ENCODE data around the gene TTC5. TPM values are rescaled to one million over a fixed set of nuclear protein-coding genes. Genes with fewer than 3 reads are reported as not detected.

The TTC5 gene
- polyA plus RNA-seq, 3 donors, result 6.2 to 18.4 (median 17.3) TPM

GRCh38 chr14:20331053-20331613, 25.4 kb upstream of the TTC5 start:
- Mint-ChIP-seq H3K4me3 (no peak overlapping the region), H3K4me1 (peaks cover 29% of the 10 kb centered on the region), H3K27ac (peak overlapping the region in 2 of 7 donors; percentile 54 to 68), H3K36me3 (peaks cover 2 to 4% of the 10 kb centered on the region in 2 donors), H3K27me3 (ENCODE audit: low read depth in 3 of 3) (no peaks in the 10 kb centered on the region), H3K9me3 (no peaks in the 10 kb centered on the region)
- peaks cover 42% of the 10 kb centered on the region for H3K79me2 ChIP-seq (ENCODE audit: insufficient read depth, low read length)
- peaks cover 13 to 17% of the 10 kb centered on the region in 2 donors for H3K4me1 ChIP-seq (ENCODE audit: control insufficient read depth in 1 of 2, insufficient read depth in 2 of 2, low read length in 2 of 2)
- H3K4me3 ChIP-seq (replicated peaks in 1 of 3; ENCODE audit: low read depth in 2 of 3, low read length in 3 of 3), result no peak overlapping the region
- H4K20me1 ChIP-seq (ENCODE audit: insufficient read depth, low read length), result no peaks in the 10 kb centered on the region
- no peaks in the 10 kb centered on the region for H3K9me3 ChIP-seq (replicated peaks in 1 of 2; ENCODE audit: control insufficient read depth in 1 of 2, insufficient read depth in 1 of 2, low read length in 2 of 2)
- TF ChIP-seq, protein P1, sequence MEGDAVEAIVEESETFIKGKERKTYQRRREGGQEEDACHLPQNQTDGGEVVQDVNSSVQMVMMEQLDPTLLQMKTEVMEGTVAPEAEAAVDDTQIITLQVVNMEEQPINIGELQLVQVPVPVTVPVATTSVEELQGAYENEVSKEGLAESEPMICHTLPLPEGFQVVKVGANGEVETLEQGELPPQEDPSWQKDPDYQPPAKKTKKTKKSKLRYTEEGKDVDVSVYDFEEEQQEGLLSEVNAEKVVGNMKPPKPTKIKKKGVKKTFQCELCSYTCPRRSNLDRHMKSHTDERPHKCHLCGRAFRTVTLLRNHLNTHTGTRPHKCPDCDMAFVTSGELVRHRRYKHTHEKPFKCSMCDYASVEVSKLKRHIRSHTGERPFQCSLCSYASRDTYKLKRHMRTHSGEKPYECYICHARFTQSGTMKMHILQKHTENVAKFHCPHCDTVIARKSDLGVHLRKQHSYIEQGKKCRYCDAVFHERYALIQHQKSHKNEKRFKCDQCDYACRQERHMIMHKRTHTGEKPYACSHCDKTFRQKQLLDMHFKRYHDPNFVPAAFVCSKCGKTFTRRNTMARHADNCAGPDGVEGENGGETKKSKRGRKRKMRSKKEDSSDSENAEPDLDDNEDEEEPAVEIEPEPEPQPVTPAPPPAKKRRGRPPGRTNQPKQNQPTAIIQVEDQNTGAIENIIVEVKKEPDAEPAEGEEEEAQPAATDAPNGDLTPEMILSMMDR (IDR thresholded peaks at IDR 0.05), result no peak
- no peaks in the 10 kb centered on the region for H3K27me3 ChIP-seq (ENCODE audit: control insufficient read depth in 2 of 2, insufficient read depth in 2 of 2, low read length in 2 of 2)
- H3K27ac ChIP-seq (ENCODE audit: low read depth in 1 of 2, low read length in 2 of 2), result no peak overlapping the region
- H3K4me2 ChIP-seq (replicated peaks; ENCODE audit: extremely low read depth, low read length, poor library complexity, severe bottlenecking), result no peak overlapping the region
- peaks cover 2 to 13% of the 10 kb centered on the region in 2 donors for H3K36me3 ChIP-seq (replicated peaks in 1 of 2; ENCODE audit: control insufficient read depth in 1 of 2, insufficient read depth in 2 of 2, low read length in 2 of 2)
- H2AFZ ChIP-seq (ENCODE audit: insufficient read depth, low read depth, low read length, poor library complexity, severe bottlenecking), result no peak overlapping the region
- no peak overlapping the region for H3K9ac ChIP-seq (ENCODE audit: insufficient read depth, low read length, poor library complexity, severe bottlenecking)
- intact Hi-C loops (cut with micrococcal nuclease), result no loop called here
- no CpG with 5 or more reads among the region's 2 CpGs for WGBS (ENCODE audit: insufficient coverage)
- DNase-seq, result no peak

DNA sequence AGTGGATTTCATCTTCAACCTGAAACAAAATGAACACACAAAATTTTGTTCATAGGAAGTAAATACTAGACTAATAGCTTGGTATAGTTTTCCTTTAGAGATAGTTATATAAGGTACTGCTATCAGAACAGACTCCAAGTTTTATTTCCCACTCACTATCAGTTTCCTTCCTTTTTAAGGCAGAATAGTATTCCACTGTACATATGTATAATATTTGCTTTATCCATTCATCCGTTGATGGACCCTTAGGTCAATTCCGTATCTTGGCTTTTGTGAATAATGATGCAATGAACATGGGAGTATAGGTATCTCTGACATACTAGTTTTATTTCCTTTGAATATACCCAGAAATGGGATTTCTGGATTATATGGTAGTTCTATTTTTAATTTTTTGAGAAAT, 23.6 kb upstream of the TTC5 start:
- Histone ChIP-seq H2AFZ (ENCODE audit: insufficient read depth, low read depth, low read length, poor library complexity, severe bottlenecking) (no peak overlapping the region), H3K4me3 (replicated peaks in 1 of 3; ENCODE audit: low read depth in 2 of 3, low read length in 3 of 3) (no peak overlapping the region), H3K9ac (ENCODE audit: insufficient read depth, low read length, poor library complexity, severe bottlenecking) (no peak overlapping the region), H3K9me3 (replicated peaks in 1 of 2; ENCODE audit: control insufficient read depth in 1 of 2, insufficient read depth in 1 of 2, low read length in 2 of 2) (no peaks in the 10 kb centered on the region), H3K36me3 (replicated peaks in 1 of 2; ENCODE audit: control insufficient read depth in 1 of 2, insufficient read depth in 2 of 2, low read length in 2 of 2) (peaks cover 12 to 26% of the 10 kb centered on the region in 2 donors), H3K4me2 (replicated peaks; ENCODE audit: extremely low read depth, low read length, poor library complexity, severe bottlenecking) (no peak overlapping the region), H3K27me3 (ENCODE audit: control insufficient read depth in 2 of 2, insufficient read depth in 2 of 2, low read length in 2 of 2) (no peaks in the 10 kb centered on the region), H3K4me1 (ENCODE audit: control insufficient read depth in 1 of 2, insufficient read depth in 2 of 2, low read length in 2 of 2) (peaks cover 13 to 17% of the 10 kb centered on the region in 2 donors), H4K20me1 (ENCODE audit: insufficient read depth, low read length) (no peaks in the 10 kb centered on the region), H3K27ac (ENCODE audit: low read depth in 1 of 2, low read length in 2 of 2) (no peak overlapping the region), H3K79me2 (ENCODE audit: insufficient read depth, low read length) (peaks cover 42% of the 10 kb centered on the region)
- H3K36me3 Mint-ChIP-seq, result peaks cover 10 to 13% of the 10 kb centered on the region in 2 donors
- peaks cover 29% of the 10 kb centered on the region for H3K4me1 Mint-ChIP-seq
- no peak overlapping the region for H3K4me3 Mint-ChIP-seq
- no peak for DNase-seq
- H3K27ac Mint-ChIP-seq, result no peak overlapping the region
- TF ChIP-seq, protein P1 (IDR thresholded peaks at IDR 0.05), result no peak
- WGBS (ENCODE audit: insufficient coverage), result no CpG with 5 or more reads among the region's 2 CpGs
- intact Hi-C loops (cut with micrococcal nuclease), result loop anchor here in 1 of 2 donors (2.0 to 5.0 kb wide), 2 partner anchors 13 to 358 kb away; partner anchors contain the start of genes ANG and PARP2
- no peaks in the 10 kb centered on the region for H3K9me3 Mint-ChIP-seq
- no peaks in the 10 kb centered on the region for H3K27me3 Mint-ChIP-seq (ENCODE audit: low read depth in 3 of 3)
